ENCODE measurements around the gene ZP1. TPM values are rescaled to one million over a fixed set of nuclear protein-coding genes. Genes with fewer than 3 reads are reported as not detected.

ZP1 gene
- total and polyA plus RNA-seq, 2 of the 13 experiments (the other 11 are each of a cell fraction or from before 2014, with no cell fraction given), result 0.16 TPM; not detected in 1

- TF ChIP-seq SOX6 (IDR thresholded peaks at IDR 0.05) (no peak), SOX6 (CRISPR knock-in tag; IDR thresholded peaks at IDR 0.05) (peak; percentile 95), DNMT1 (CRISPR knock-in tag; IDR thresholded peaks at IDR 0.05) (no peak), AFF4 (CRISPR knock-in tag; IDR thresholded peaks at IDR 0.05) (no peak), ZFP91 (CRISPR knock-in tag; IDR thresholded peaks at IDR 0.05; ENCODE audit: borderline replicate concordance) (0 out of 2 replicates have a peak, but pooled peaks have one; percentile 24), ZNF20 (CRISPR knock-in tag; IDR thresholded peaks at IDR 0.05) (no peak), ZNF691 (CRISPR knock-in tag; IDR thresholded peaks at IDR 0.05; ENCODE audit: borderline replicate concordance, low read depth) (peak; percentile 47; the same call in 1 of the 2 replicates), ARID3A (IDR thresholded peaks at IDR 0.05; ENCODE audit: low read depth, low read length) (peak; percentile 86), HES4 (CRISPR knock-in tag; IDR thresholded peaks at IDR 0.05; ENCODE audit: borderline replicate concordance) (no peak), HNF1A (IDR thresholded peaks at IDR 0.05; ENCODE audit: low read depth) (no peak), HNF1A (CRISPR knock-in tag; IDR thresholded peaks at IDR 0.05; ENCODE audit: borderline replicate concordance) (peak; percentile 76; the same call in 1 of the 2 replicates), SP5 (CRISPR knock-in tag; IDR thresholded peaks at IDR 0.05; ENCODE audit: borderline replicate concordance, low read depth) (peak; percentile 83), GFI1 (CRISPR knock-in tag; IDR thresholded peaks at IDR 0.05; ENCODE audit: borderline replicate concordance) (peak; percentile 59; the same call in 1 of the 2 replicates), BCL6 (CRISPR knock-in tag; IDR thresholded peaks at IDR 0.05) (peak; percentile 82), RXRA (CRISPR knock-in tag; IDR thresholded peaks at IDR 0.05) (no peak; the same call in 1 of the 2 replicates)
Measured at GRCh38 chr11:60844870-60845221, 22.5 kb upstream of the ZP1 start (continued).
